Measurements from ENCODE around the gene VPS51. TPM values are rescaled to one million over a fixed set of nuclear protein-coding genes. Genes with fewer than 3 reads are reported as not detected.
A peak's percentile ranks its signal among the peaks of the same experiment; 100 is the strongest.

Gene VPS51
- total and polyA plus RNA-seq, 9 of the 15 experiments (the other 6 are each of a cell fraction or from before 2014, with no cell fraction given), result 1.8 to 143 (median 46.8) TPM

DNA sequence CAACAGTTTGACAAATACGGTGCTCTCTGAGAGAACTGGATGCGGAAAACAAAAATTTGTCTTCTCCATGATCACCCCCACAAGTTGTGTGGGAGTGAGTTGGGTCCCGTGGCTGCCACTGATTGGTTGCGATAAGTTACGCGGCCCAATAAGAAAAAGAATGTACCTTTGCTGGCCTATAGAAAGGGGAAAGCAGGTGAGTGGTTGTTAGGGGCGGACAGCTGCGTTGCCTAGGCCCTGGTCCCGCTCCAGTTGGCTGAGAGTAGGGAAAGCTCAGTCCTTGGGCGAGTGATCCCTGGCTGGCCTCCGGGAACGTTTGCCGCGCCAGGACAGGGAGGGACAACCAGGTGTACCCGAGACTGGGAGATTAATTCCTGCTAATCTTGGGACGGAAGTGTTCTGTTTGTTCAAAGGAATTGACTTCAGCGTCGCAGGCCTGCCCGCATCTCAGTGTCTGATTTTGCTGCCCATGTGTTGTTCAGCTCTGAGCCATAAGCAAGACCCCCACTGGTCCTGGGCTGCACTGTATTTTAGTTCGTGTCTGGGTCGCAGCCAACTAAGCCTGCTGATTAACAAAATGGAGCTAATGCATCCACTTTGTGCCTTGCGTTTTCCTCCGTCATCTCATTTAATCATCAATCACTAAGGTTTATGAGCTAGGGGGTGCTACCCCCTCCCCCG, 39.1 kb downstream of the VPS51 start (continued):
- TF ChIP-seq ATF7 (IDR thresholded peaks at IDR 0.05) (no peak), ZNF408 (CRISPR knock-in tag; IDR thresholded peaks at IDR 0.05; ENCODE audit: low read depth) (no peak), NRF1 (conservative IDR thresholded peaks at IDR 0.05 in 1 of 2, IDR thresholded peaks at IDR 0.05 in 1 of 2) (no peak), NELFE (IDR thresholded peaks at IDR 0.05; ENCODE audit: insufficient read depth, insufficient read length) (no peak), POLR2G (IDR thresholded peaks at IDR 0.05; ENCODE audit: low read depth, low read length) (no peak), PCBP1 (IDR thresholded peaks at IDR 0.05; ENCODE audit: low read depth, low read length, poor library complexity, severe bottlenecking) (no peak), RBM14 (IDR thresholded peaks at IDR 0.05; ENCODE audit: borderline replicate concordance, insufficient read depth, low read depth, low read length) (no peak), THRAP3 (IDR thresholded peaks at IDR 0.05; ENCODE audit: borderline replicate concordance) (no peak), MIER1 (IDR thresholded peaks at IDR 0.05; ENCODE audit: low read depth) (no peak), ZC3H4 (CRISPR knock-in tag; IDR thresholded peaks at IDR 0.05; ENCODE audit: borderline replicate concordance) (no peak), KDM4B (IDR thresholded peaks at IDR 0.05; ENCODE audit: borderline replicate concordance in 2 of 2, low read depth in 1 of 2) (no peak), CBX2 (IDR thresholded peaks at IDR 0.05; ENCODE audit: insufficient read depth, low read length, poor library complexity, severe bottlenecking) (no peak), TAF15 (IDR thresholded peaks at IDR 0.05; ENCODE audit: low read depth, low read length) (no peak), ZNF551 (CRISPR knock-in tag; IDR thresholded peaks at IDR 0.05) (no peak), NBN (IDR thresholded peaks at IDR 0.05; ENCODE audit: low read depth) (no peak), KLF1 (tag; IDR thresholded peaks at IDR 0.05) (no peak), RFX7 (CRISPR knock-in tag; IDR thresholded peaks at IDR 0.05) (no peak), CXXC5 (CRISPR knock-in tag; IDR thresholded peaks at IDR 0.05) (no peak), NR2C2 (CRISPR knock-in tag; IDR thresholded peaks at IDR 0.05) (no peak), NR2C2 (tag; IDR thresholded peaks at IDR 0.05) (peak; percentile 10; the same call in 1 of the 2 replicates), NFE2L1 (tag; IDR thresholded peaks at IDR 0.05; ENCODE audit: borderline replicate concordance, low read depth) (no peak), JUN (IDR thresholded peaks at IDR 0.05; ENCODE audit: borderline replicate concordance, low read depth, low read length) (no peak), JUN (CRISPR knock-in tag; IDR thresholded peaks at IDR 0.05; ENCODE audit: borderline replicate concordance) (no peak), IRF2 (CRISPR knock-in tag; IDR thresholded peaks at IDR 0.05) (no peak)
- TF ChIP-seq, protein P1, sequence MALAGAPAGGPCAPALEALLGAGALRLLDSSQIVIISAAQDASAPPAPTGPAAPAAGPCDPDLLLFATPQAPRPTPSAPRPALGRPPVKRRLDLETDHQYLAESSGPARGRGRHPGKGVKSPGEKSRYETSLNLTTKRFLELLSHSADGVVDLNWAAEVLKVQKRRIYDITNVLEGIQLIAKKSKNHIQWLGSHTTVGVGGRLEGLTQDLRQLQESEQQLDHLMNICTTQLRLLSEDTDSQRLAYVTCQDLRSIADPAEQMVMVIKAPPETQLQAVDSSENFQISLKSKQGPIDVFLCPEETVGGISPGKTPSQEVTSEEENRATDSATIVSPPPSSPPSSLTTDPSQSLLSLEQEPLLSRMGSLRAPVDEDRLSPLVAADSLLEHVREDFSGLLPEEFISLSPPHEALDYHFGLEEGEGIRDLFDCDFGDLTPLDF (CRISPR knock-in tag; IDR thresholded peaks at IDR 0.05), result no peak
- TF ChIP-seq, protein P2, sequence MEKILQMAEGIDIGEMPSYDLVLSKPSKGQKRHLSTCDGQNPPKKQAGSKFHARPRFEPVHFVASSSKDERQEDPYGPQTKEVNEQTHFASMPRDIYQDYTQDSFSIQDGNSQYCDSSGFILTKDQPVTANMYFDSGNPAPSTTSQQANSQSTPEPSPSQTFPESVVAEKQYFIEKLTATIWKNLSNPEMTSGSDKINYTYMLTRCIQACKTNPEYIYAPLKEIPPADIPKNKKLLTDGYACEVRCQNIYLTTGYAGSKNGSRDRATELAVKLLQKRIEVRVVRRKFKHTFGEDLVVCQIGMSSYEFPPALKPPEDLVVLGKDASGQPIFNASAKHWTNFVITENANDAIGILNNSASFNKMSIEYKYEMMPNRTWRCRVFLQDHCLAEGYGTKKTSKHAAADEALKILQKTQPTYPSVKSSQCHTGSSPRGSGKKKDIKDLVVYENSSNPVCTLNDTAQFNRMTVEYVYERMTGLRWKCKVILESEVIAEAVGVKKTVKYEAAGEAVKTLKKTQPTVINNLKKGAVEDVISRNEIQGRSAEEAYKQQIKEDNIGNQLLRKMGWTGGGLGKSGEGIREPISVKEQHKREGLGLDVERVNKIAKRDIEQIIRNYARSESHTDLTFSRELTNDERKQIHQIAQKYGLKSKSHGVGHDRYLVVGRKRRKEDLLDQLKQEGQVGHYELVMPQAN (IDR thresholded peaks at IDR 0.05; ENCODE audit: borderline replicate concordance), result peak; percentile 50; the same call in 1 of the 2 replicates

Measured in K562 (cell line).